GM19455 (cell line): ENCODE results near the gene MARCHF7.
"Not testable (repeated sequence)": the region's sequence is repeated elsewhere in the genome, so short reads cannot be mapped to it uniquely, and the experiment has no call there.

Source experiments
- ATAC-seq: cut with Tn5 transposase; IDR thresholded peaks from one replicate; pipeline ENCODE4 v1.9.1; 2021; ENCODE audit not compliant: unreplicated experiment

MARCHF7 gene

GRCh38 chr2:159716409-159716808, 4.1 kb downstream of the MARCHF7 start:
- not testable (repeated sequence) for ATAC-seq

DNA sequence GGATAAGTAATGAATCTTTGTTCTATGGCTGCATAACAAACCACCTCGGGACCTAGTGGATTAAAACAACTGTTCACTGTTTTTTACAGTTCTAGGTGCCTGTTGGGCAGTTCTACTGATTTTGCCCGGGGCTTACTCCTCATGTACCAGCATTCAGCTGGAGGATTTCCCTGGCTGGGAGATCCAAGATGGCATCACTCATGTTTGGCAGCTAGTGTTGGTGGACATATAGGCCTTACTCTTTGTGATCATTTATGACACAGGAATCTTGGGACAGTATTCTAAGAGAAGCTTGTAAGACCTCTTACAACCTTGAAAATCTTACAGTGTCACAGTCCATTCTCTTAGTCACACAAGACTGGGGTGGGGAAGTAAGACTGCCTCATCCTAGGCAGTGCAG, 4.6 kb downstream of the MARCHF7 start:
- no peak for ATAC-seq

GRCh38 chr2:159720676-159721075, 8.4 kb downstream of the MARCHF7 start:
- ATAC-seq = no peak

- no peak for ATAC-seq
Measured at GRCh38 chr2:159722580-159722979, 10.3 kb downstream of the MARCHF7 start.

DNA sequence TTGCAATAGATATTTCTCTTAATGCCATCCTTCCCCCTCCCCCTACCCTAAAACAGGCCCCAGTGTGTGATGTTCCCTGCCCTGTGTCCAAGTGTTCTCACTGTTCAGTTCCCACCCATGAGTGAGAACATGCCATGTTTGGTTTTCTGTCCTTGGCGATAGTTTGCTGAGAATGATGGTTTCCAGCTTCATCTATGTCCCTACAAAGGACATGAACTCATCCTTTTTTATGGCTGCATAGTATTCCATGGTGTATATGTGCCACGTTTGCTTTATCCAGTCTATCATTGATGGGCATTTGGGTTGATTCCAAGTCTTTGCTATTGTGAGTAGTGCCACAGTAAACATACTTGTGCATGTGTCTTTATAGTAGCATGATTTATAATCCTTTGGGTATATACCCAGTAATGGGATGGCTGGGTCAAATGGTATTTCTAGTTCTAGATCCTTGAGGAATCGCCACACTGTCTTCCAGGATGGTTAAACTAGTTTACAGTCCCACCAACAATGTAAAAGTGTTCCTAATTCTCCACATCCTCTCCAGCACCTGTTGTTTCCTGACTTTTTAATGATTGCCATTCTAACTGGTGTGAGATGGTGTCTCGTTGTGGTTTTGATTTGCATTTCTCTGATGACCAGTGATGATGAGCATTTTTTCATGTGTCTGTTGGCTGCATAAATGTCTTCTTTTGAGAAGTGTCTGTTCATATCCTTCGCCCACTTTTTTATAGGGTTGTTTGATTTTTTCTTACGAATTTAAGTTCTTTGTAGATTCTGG, 12.7 kb downstream of the MARCHF7 start:
- ATAC-seq = not testable (repeated sequence)

DNA sequence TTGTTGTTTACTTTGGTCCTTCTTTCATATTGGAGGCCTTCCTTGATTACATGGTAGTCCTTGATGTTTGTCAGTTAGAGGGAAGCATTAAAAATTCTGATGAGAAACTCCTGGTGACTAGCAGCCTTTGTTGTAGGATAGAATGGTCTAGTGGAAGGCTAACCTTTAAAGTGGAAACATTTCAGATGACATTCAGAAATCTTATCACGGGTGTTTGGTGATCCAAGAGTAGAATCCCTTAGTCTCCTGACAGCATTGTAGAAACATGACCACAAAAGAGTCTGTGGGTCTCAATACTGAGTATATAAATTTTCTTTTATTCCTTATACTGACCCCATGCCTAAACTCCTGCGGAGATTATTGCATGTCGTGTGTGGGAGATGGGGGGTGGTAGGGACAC, 13.4 kb downstream of the MARCHF7 start:
- no peak for ATAC-seq

GRCh38 chr2:159728629-159729028, 16.3 kb downstream of the MARCHF7 start:
- no peak for ATAC-seq

GRCh38 chr2:159735648-159736047, 23.3 kb downstream of the MARCHF7 start:
- ATAC-seq = no peak

DNA sequence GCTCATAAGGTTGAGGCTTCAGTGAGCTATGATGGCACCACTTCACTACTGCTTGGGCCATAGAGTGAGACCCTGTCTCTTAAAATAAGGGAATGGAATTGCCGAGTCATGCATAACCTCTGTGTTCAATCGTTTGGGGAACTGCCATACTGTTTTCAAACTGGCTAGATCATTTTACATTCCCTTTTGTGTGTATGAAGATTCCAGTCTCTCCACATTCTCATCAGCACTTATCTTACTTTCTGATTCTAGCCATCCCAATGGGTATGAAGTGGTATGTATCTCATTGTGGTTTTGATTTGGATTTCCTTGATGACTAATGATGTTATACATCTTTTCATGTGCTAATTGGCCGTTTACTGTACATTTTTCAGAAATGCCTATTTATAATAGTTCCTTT, 23.7 kb downstream of the MARCHF7 start:
- no peak for ATAC-seq

DNA sequence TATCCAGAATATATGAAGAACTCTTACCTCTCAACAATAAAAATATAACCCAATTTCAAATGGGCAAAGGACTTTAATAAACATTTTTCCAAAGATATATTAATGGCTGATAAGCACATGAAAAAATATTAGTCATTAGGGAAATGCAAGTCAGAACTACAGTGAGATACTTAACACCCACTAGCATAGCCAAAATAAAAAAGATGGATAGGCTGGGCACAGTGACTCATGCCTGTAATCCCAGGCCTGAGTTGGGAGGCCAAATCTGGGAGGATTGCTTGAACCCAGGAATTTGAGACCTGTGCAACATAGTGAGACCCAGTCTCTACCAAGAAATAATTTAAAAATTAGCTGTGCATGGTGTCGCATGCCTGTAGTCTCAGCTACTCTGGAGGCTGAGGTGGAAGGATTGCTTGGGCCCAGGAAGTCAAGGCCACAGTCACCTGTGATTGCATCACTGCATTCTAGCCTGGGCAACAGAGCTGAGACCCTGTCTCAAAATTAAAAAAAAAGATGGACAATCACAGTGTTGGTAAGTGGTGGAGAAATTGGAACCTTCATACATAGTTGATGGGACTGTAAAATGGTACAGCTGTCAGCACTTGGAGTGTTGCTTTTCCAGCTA, 25.1 kb downstream of the MARCHF7 start:
- no peak for ATAC-seq

DNA sequence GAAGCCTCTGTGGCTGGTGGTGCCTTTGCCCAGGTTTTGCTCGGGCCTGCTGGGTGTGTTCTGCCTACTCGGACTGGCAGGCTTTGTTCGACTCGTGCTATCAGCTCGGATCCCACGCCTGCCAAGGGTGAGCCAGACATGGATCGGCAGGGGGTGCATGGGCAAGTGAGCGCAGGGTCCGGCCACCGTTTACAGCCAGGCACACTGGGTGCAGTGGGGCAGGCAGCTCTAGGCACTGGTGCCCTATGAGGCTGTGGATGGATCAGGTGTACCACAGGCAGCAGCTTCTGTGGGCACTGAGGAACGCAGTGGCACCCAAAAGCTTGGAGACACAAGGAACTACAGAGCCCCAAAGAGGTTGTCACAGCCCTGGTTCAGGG, 25.6 kb downstream of the MARCHF7 start:
- no peak for ATAC-seq

GRCh38 chr2:159738509-159739390, 26.4 kb downstream of the MARCHF7 start:
- ATAC-seq = no peak

DNA sequence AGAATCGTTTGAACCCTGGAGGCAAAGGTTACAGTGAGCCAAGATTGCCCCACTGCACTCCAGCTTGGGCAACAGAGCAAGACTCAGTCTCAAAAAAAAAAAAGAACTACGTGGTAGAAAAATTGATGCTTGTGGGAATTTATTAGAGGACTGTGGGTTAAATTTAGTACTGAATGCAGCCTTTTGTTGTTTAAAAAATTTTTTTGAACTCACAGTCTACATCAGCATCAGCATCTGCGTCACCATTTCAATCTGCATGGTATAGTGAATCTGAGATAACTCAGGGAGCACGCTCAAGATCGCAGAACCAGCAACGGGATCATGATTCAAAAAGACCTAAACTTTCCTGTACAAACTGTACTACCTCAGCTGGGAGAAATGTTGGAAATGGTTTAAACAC, 30.5 kb downstream of the MARCHF7 start:
- ATAC-seq = no peak

- no peak for ATAC-seq
Measured at GRCh38 chr2:159744363-159744762, 32.1 kb downstream of the MARCHF7 start.

DNA sequence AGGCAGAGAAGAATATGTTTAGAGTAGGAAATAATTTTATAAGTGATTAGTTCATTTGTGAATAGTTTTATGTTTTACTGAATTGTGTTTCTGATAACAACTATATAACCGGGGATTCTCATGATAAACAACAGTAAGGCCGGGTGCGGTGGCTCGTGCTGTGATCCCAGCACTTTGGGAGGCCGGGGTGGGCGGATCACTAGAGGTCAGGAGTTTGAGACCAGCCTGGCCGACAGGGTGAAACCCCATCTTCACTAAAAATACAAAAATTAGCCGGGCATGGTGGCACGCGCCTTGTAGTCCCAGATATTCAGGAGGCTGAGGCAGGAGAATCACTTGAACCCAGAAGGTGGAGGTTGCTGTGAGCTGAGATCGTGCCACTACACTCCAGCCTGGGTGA, 32.9 kb downstream of the MARCHF7 start:
- not testable (repeated sequence) for ATAC-seq

GRCh38 chr2:159748089-159748488, 35.8 kb downstream of the MARCHF7 start:
- no peak for ATAC-seq

- ATAC-seq = no peak
Measured at GRCh38 chr2:159750873-159751272, 38.6 kb downstream of the MARCHF7 start.

DNA sequence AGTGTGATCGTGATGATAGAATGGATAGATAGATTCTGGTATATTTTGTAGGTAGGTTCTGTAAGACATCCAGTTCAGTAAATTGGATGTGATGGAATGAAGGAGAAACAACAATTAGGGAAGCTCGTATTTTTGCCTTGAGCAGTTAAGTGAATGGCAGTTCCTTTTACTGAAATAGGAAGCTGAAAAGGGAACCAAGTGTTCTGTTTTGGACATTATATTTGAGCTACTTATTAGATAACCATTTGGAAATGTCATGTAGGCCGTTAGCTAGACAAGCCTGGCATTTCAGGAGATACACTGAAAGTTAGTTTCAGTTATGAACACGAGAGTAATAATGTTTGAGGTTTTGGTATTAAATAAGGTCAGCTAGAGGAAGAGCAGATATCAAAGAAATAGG, 41.5 kb downstream of the MARCHF7 start:
- no peak for ATAC-seq

- ATAC-seq = no peak
Measured at GRCh38 chr2:159755014-159755413, 42.7 kb downstream of the MARCHF7 start.

GRCh38 chr2:159755788-159756187, 43.5 kb downstream of the MARCHF7 start:
- no peak for ATAC-seq

- ATAC-seq = no peak
Measured at GRCh38 chr2:159758239-159758638, 45.9 kb downstream of the MARCHF7 start.

DNA sequence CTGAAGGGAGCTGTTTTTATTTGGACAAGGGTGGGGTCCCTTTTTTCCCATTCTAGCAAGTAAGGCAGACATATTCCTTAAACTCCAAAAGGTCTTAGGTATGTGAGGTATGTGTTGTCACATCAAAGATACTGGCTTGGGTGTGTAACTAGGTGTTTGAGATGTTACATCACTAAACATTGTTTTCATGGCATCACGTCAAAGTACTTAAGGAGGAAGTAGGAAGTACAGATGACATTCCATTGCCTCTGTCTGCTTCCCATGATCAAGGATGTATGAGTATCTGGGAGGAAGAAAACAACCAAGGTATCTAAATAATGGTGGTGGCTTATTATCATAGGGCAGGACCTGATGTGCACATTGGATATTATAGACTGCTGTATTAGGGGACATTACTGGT, 46.4 kb downstream of the MARCHF7 start:
- ATAC-seq = no peak
